ENCODE results near the gene PEAK1. TPM values are rescaled to one million over a fixed set of nuclear protein-coding genes. Genes with fewer than 3 reads are reported as not detected.

The PEAK1 gene
- polyA plus RNA-seq, 1 donor (not counting 4 experiments of a cell fraction or from before 2014, with no cell fraction given), result 5.9 TPM

GRCh38 chr15:77335298-77335697, 84.6 kb downstream of the PEAK1 start:
- dilution Hi-C loops (cut with MboI; ENCODE audit: extremely low pct_ligation_motif_present, low sequenced_read_pairs), result no loop called here
- no peak overlapping the region for H3K9ac ChIP-seq (ENCODE audit: control insufficient read depth, extremely low read depth, insufficient read depth, low read length)
- no peak overlapping the region for H2AFZ ChIP-seq (ENCODE audit: control insufficient read depth, low read length)
- no peaks in the 10 kb centered on the region for H3K9me3 ChIP-seq (ENCODE audit: control insufficient read depth, low read depth, low read length)
- no peaks in the 10 kb centered on the region for H3K9me1 ChIP-seq (ENCODE audit: control insufficient read depth, extremely low read depth, insufficient read depth, low read length)
- TF ChIP-seq EZH2 (IDR thresholded peaks at IDR 0.05; ENCODE audit: low read length) (no peak), CTCF (optimal IDR thresholded peaks at IDR 0.05 in 1 of 3, IDR thresholded peaks at IDR 0.05 in 1 of 3, conservative IDR thresholded peaks at IDR 0.05 in 1 of 3; ENCODE audit: extremely low read depth in 1 of 3, insufficient read depth in 2 of 3, low read length in 3 of 3) (no peak)
- no peaks in the 10 kb centered on the region for H3K36me3 ChIP-seq (ENCODE audit: control insufficient read depth in 2 of 2, extremely low read depth in 1 of 2, insufficient read depth in 2 of 2, low read length in 2 of 2)
- no peak overlapping the region for H3K27ac ChIP-seq (ENCODE audit: control insufficient read depth, insufficient read depth, low read length)
- peaks cover 8% of the 10 kb centered on the region for H3K4me1 ChIP-seq (ENCODE audit: control insufficient read depth, extremely low read depth, insufficient read depth, low read length)
- no peak for DNase-seq (ENCODE audit: low read depth, low spot score)
- no peaks in the 10 kb centered on the region for H3K79me2 ChIP-seq (ENCODE audit: control insufficient read depth, insufficient read depth, low read length)
- no peaks in the 10 kb centered on the region for H3K27me3 ChIP-seq (ENCODE audit: control insufficient read depth, extremely low read depth, insufficient read depth, low read length)
- no peak overlapping the region for H3K4me2 ChIP-seq (ENCODE audit: control insufficient read depth, extremely low read depth, insufficient read depth, low read depth, low read length)
- FAIRE-seq, result no peak
- H3K4me3 ChIP-seq (ENCODE audit: control insufficient read depth in 2 of 3, extremely low read depth in 1 of 3, insufficient read depth in 2 of 3, low read depth in 1 of 3, low read length in 3 of 3), result no peak overlapping the region
- no peaks in the 10 kb centered on the region for H4K20me1 ChIP-seq (ENCODE audit: control insufficient read depth, extremely low read depth, insufficient read depth, low read length)

GRCh38 chr15:77333166-77333565, 86.7 kb downstream of the PEAK1 start:
- dilution Hi-C loops (cut with MboI; ENCODE audit: extremely low pct_ligation_motif_present, low sequenced_read_pairs), result no loop called here
- H4K20me1 ChIP-seq (ENCODE audit: control insufficient read depth, extremely low read depth, insufficient read depth, low read length), result no peaks in the 10 kb centered on the region
- no peak overlapping the region for H2AFZ ChIP-seq (ENCODE audit: control insufficient read depth, low read length)
- no peak for TF ChIP-seq CTCF (optimal IDR thresholded peaks at IDR 0.05 in 1 of 3, IDR thresholded peaks at IDR 0.05 in 1 of 3, conservative IDR thresholded peaks at IDR 0.05 in 1 of 3; ENCODE audit: extremely low read depth in 1 of 3, insufficient read depth in 2 of 3, low read length in 3 of 3)
- no peak for TF ChIP-seq EZH2 (IDR thresholded peaks at IDR 0.05; ENCODE audit: low read length)
- no peak overlapping the region for H3K4me2 ChIP-seq (ENCODE audit: control insufficient read depth, extremely low read depth, insufficient read depth, low read depth, low read length)
- H3K79me2 ChIP-seq (ENCODE audit: control insufficient read depth, insufficient read depth, low read length), result no peaks in the 10 kb centered on the region
- no peaks in the 10 kb centered on the region for H3K9me3 ChIP-seq (ENCODE audit: control insufficient read depth, low read depth, low read length)
- no peak overlapping the region for H3K4me3 ChIP-seq (ENCODE audit: control insufficient read depth in 2 of 3, extremely low read depth in 1 of 3, insufficient read depth in 2 of 3, low read depth in 1 of 3, low read length in 3 of 3)
- FAIRE-seq (no peak), DNase-seq (ENCODE audit: low read depth, low spot score) (no peak)
- H3K36me3 ChIP-seq (ENCODE audit: control insufficient read depth in 2 of 2, extremely low read depth in 1 of 2, insufficient read depth in 2 of 2, low read length in 2 of 2), result no peaks in the 10 kb centered on the region
- no peak overlapping the region for H3K9ac ChIP-seq (ENCODE audit: control insufficient read depth, extremely low read depth, insufficient read depth, low read length)
- H3K27ac ChIP-seq (ENCODE audit: control insufficient read depth, insufficient read depth, low read length), result no peak overlapping the region
- H3K9me1 ChIP-seq (ENCODE audit: control insufficient read depth, extremely low read depth, insufficient read depth, low read length), result no peaks in the 10 kb centered on the region
- H3K4me1 ChIP-seq (ENCODE audit: control insufficient read depth, extremely low read depth, insufficient read depth, low read length), result peaks cover 8% of the 10 kb centered on the region
- H3K27me3 ChIP-seq (ENCODE audit: control insufficient read depth, extremely low read depth, insufficient read depth, low read length), result no peaks in the 10 kb centered on the region

All from keratinocyte (primary cell).